SK-N-SH (cell line): ENCODE measurements around the gene TMCC3. TPM values are rescaled to one million over a fixed set of nuclear protein-coding genes. Genes with fewer than 3 reads are reported as not detected.

Source experiments
- CTCF ChIA-PET: fragments of 300-600, 350-600 bp; formaldehyde crosslinking; extraction: SDS; loops from one replicate; lab custom pipeline; 2021; lab: Yijun Ruan, JAX
- POLR2A ChIA-PET: fragments of 350-600 bp; sonication (Branson Sonifier 250); formaldehyde crosslinking; extraction: SDS; loops from one replicate; lab custom pipeline; 2020; ENCODE audit warnings: antibody characterized with exemption, inconsistent platforms; lab: Yijun Ruan, JAX
- DNase-seq: peaks from one replicate; pipeline ENCODE4 v3.0.0; 2012
- H2AFZ ChIP-seq: fragments of 200-600 bp; sonication (generic); 2 replicates; pipeline ENCODE4 v1.8.1; 2016; ENCODE audit warnings: antibody characterized with exemption, mild to moderate bottlenecking, low read depth
- H3F3A ChIP-seq: fragments of 200-600 bp; sonication (generic); replicated peaks from 2 replicates; pipeline ENCODE3; 2016; ENCODE audit warnings: antibody characterized with exemption, mild to moderate bottlenecking; ENCODE audit not compliant: insufficient read depth
- H3K27ac ChIP-seq, 2 experiments: fragments of 200-500 bp in 1 of 2; fragments of 200-600 bp in 1 of 2; sonication (Bioruptor generic) in 1 of 2; sonication (generic), shearing (Covaris generic) in 1 of 2; 2 replicates each; pipeline versions ENCODE4 v1.5.1 to v1.6.1; 2014 to 2016; ENCODE audit warnings: low read depth in 2 of 2, inconsistent platforms in 1 of 2, low read length in 1 of 2, mild to moderate bottlenecking in 1 of 2, mixed read lengths in 1 of 2
- H3K27me3 ChIP-seq: fragments of 200-600 bp; sonication (generic), shearing (Covaris generic); 2 replicates; pipeline ENCODE4 v1.6.1; 2016; ENCODE audit warnings: mixed run types; ENCODE audit not compliant: insufficient read depth
- H3K36me3 ChIP-seq, 2 experiments: fragments of 200-500 bp in 1 of 2; fragments of 200-600 bp in 1 of 2; sonication (Bioruptor generic) in 1 of 2; sonication (generic) in 1 of 2; replicated peaks in 1 of 2; 2 replicates each; pipeline versions ENCODE3 to v1.5.1; 2014 to 2016; ENCODE audit warnings: low read length in 1 of 2, mild to moderate bottlenecking in 1 of 2; ENCODE audit not compliant: insufficient read depth in 2 of 2, control insufficient read depth in 1 of 2
- H3K4me1 ChIP-seq, 2 experiments: fragments of 200-500 bp in 1 of 2; fragments of 200-600 bp in 1 of 2; sonication (Bioruptor generic) in 1 of 2; sonication (generic), shearing (Covaris generic) in 1 of 2; 2 replicates each; pipeline versions ENCODE4 v1.5.1 to v1.6.1; 2014 to 2016; ENCODE audit warnings: low read depth in 1 of 2, low read length in 1 of 2, mixed run types in 1 of 2; ENCODE audit not compliant: insufficient read depth in 2 of 2, control insufficient read depth in 1 of 2
- H3K4me2 ChIP-seq: fragments of 200-600 bp; sonication (generic), shearing (Covaris generic); 2 replicates; pipeline ENCODE4 v1.6.1; 2017; ENCODE audit warnings: mixed run types
- H3K4me3 ChIP-seq, 2 experiments: fragments of 200-500 bp in 1 of 2; fragments of 200-600 bp in 1 of 2; sonication (Bioruptor generic) in 1 of 2; sonication (generic), shearing (Covaris generic) in 1 of 2; 2 replicates each; pipeline versions ENCODE4 v1.5.1 to v1.8.1; 2014 to 2016; ENCODE audit warnings: low read depth in 2 of 2, inconsistent platforms in 1 of 2, low read length in 1 of 2, mild to moderate bottlenecking in 1 of 2, mixed read lengths in 1 of 2, moderate library complexity in 1 of 2
- H3K79me2 ChIP-seq: fragments of 200-600 bp; sonication (generic); 2 replicates; pipeline ENCODE4 v1.8.1; 2017; ENCODE audit warnings: mild to moderate bottlenecking; ENCODE audit not compliant: insufficient read depth
- H3K9ac ChIP-seq: fragments of 200-600 bp; sonication (generic); 2 replicates; pipeline ENCODE4 v1.6.1; 2017; ENCODE audit warnings: mixed run types
- H3K9me2 ChIP-seq: fragments of 200-600 bp; sonication (generic); 2 replicates; pipeline ENCODE4 v1.6.1; 2017; ENCODE audit warnings: mixed run types
- H3K9me3 ChIP-seq: fragments of 200-600 bp; sonication (generic); 2 replicates; pipeline ENCODE4 v1.6.1; 2017; ENCODE audit warnings: mixed run types, mild to moderate bottlenecking, moderate library complexity
- H4K20me1 ChIP-seq: fragments of 200-600 bp; sonication (generic); 2 replicates; pipeline ENCODE4 v1.6.1; 2017; ENCODE audit warnings: mild to moderate bottlenecking, mixed run types; ENCODE audit not compliant: insufficient read depth
- CHD2 ChIP-seq: fragments of 150-350 bp; IDR thresholded peaks from 2 replicates; pipeline ENCODE4 v1.6.1; 2018; ENCODE audit warnings: low read length; ENCODE audit not compliant: partially characterized antibody
- ELF1 ChIP-seq: IDR thresholded peaks from 2 replicates; pipeline ENCODE4 v1.4.0; 2012
- EP300 ChIP-seq, 2 experiments: IDR thresholded peaks; 2 replicates each; pipeline versions ENCODE4 v1.4.0 to v1.6.1; 2012; ENCODE audit warnings: borderline replicate concordance in 1 of 2, low read depth in 1 of 2, low read length in 1 of 2
- EZH2phosphoT487 ChIP-seq: fragments of 200-600 bp; sonication (generic); IDR thresholded peaks from 2 replicates; pipeline ENCODE4 v1.6.1; 2017; ENCODE audit warnings: low read depth, mixed run types, mild to moderate bottlenecking, antibody characterized with exemption, moderate library complexity, borderline replicate concordance
- FOSL2 ChIP-seq: IDR thresholded peaks from 2 replicates; pipeline ENCODE4 v1.4.0; 2012; ENCODE audit warnings: low read depth, mild to moderate bottlenecking, moderate library complexity, borderline replicate concordance
- FOXJ3 ChIP-seq: sonication (generic); formaldehyde crosslinking; IDR thresholded peaks from 2 replicates; pipeline ENCODE4 v1.5.1; 2020; ENCODE audit warnings: mild to moderate bottlenecking, missing genetic modification reagents
- FOXM1 ChIP-seq: IDR thresholded peaks from 2 replicates; pipeline ENCODE4 v1.4.0; 2012; ENCODE audit warnings: low read depth, mild to moderate bottlenecking
- GABPA ChIP-seq: IDR thresholded peaks from 2 replicates; pipeline ENCODE4 v1.4.0; 2012; ENCODE audit warnings: low read depth, mild to moderate bottlenecking
- GATA2 ChIP-seq: sonication (generic); formaldehyde crosslinking; IDR thresholded peaks from 2 replicates; pipeline ENCODE4 v1.5.0; 2020; ENCODE audit warnings: mild to moderate bottlenecking, missing genetic modification reagents
- JUND ChIP-seq: IDR thresholded peaks from 2 replicates; pipeline ENCODE4 v1.4.0; 2012
- MXI1 ChIP-seq: IDR thresholded peaks from 2 replicates; pipeline ENCODE4 v1.6.1; 2012; ENCODE audit warnings: mild to moderate bottlenecking, low read depth, low read length, improper control_type of control experiment
- RCOR1 ChIP-seq: fragments of 150-350 bp; IDR thresholded peaks from 2 replicates; pipeline ENCODE4 v1.6.1; 2017; ENCODE audit warnings: antibody characterized with exemption, low read length
- RFX5 ChIP-seq: IDR thresholded peaks from 2 replicates; pipeline ENCODE4 v1.6.1; 2012; ENCODE audit warnings: mild to moderate bottlenecking, improper control_type of control experiment, low read length
- RXRA ChIP-seq: IDR thresholded peaks from 2 replicates; pipeline ENCODE4 v1.4.0; 2012; ENCODE audit warnings: low read depth, mild to moderate bottlenecking, borderline replicate concordance
- SMC3 ChIP-seq: IDR thresholded peaks from 2 replicates; pipeline ENCODE4 v1.6.1; 2012; ENCODE audit warnings: low read depth, low read length, improper control_type of control experiment
- TAF1 ChIP-seq: IDR thresholded peaks from 2 replicates; pipeline ENCODE4 v1.6.1; 2012; ENCODE audit warnings: low read depth, mild to moderate bottlenecking, low read length, moderate library complexity, borderline replicate concordance
- TCF12 ChIP-seq: IDR thresholded peaks from 2 replicates; pipeline ENCODE4 v1.4.0; 2012
- TEAD4 ChIP-seq: IDR thresholded peaks from 2 replicates; pipeline ENCODE4 v1.4.0; 2012; ENCODE audit warnings: mild to moderate bottlenecking, borderline replicate concordance; ENCODE audit not compliant: insufficient read depth
- WGBS: methylation state at CpG from one replicate; pipeline ENCODE4 v1.1.6; 2017; ENCODE audit warnings: low lambda C conversion rate; 5-methylcytosine and 5-hydroxymethylcytosine counted together
- polyA plus RNA-seq, 3 experiments: library from polyadenylated mRNA; depleted of rRNA; stranded (reverse); fragments of >200 nt; gene quantifications; 2 replicates each; pipeline ENCODE4 v1.2.3, GENCODE V29; 2012
- TF ChIP-seq, protein P1 (sequence below): fragments of 150-350 bp; IDR thresholded peaks from 2 replicates; pipeline ENCODE4 v1.6.1; 2016; ENCODE audit warnings: mild to moderate bottlenecking, low read depth, low read length
- TF ChIP-seq, protein P2 (sequence below): IDR thresholded peaks from 2 replicates; pipeline ENCODE4 v1.6.1; 2012; ENCODE audit warnings: mild to moderate bottlenecking, low read depth, low read length, moderate library complexity

Gene TMCC3
- polyA plus RNA-seq, 1 of the 3 experiments (the other 2 are of a cell fraction): 0.53 TPM

DNA sequence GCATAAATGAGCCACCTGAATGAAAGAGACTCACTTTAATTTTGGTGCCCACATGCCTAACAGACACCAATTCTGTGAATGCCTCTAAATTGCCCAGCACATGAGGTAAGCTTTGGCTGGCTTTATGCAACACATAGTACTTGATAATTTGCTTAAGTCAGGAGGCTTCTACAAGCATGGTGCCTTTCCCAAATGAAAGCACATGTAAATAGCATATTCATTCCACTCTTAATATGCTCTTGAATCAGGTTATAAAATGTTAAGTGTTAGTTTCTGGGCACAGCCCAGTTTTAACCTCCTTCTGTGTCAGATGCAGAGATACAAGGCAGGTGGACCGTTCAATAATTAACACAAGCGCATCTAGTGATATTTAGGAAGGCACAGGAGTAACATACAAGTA, 15.6 kb downstream of the TMCC3 start:
- Histone ChIP-seq H3K4me3 (no peak overlapping the region), H2AFZ (no peak overlapping the region), H3K79me2 (no peaks in the 10 kb centered on the region), H3F3A (no peaks in the 10 kb centered on the region), H4K20me1 (no peaks in the 10 kb centered on the region), H3K9me2 (no peaks in the 10 kb centered on the region), H3K4me2 (no peak overlapping the region), H3K9me3 (no peaks in the 10 kb centered on the region), H3K27me3 (no peaks in the 10 kb centered on the region), H3K36me3 (no peaks in the 10 kb centered on the region), H3K9ac (no peak overlapping the region), H3K27ac (no peak overlapping the region), H3K4me1 (peaks cover 0 to 2% of the 10 kb centered on the region in 2 experiments; a peak in 1 of 4 replicates)
- DNase-seq: no peak
- WGBS: 77% methylated on average over 2 of the region's 2 CpGs
- POLR2A ChIA-PET: no interaction called here
- TF ChIP-seq FOXJ3 (no peak), TEAD4 (no peak)
- CTCF ChIA-PET: interaction anchor here (1.5 kb wide), 1 partner anchor 9 kb away, joined by 3 read pairs; no protein-coding TSS in a partner anchor

DNA sequence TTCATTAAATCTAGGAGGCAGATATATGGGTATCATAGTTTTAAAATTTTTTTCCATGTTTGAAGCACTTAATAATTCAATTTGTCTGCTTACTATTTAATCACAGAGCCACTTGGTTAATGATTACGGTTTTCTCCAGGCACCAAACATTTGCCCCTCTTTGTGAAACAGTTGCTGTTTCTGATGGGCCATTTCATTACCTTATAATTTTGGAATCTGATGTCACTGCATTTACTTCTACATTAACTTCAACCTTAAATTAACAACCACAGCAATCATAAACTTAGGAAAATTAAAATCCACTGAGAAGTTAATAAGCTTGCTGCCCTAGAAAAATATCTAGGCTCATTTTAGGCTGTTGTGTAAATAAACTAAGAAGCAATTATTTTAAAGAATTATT, 17.0 kb downstream of the TMCC3 start:
- Histone ChIP-seq H3K4me2 (no peak overlapping the region), H3K27ac (no peak overlapping the region), H3K79me2 (no peaks in the 10 kb centered on the region), H3K4me3 (no peak overlapping the region), H3K27me3 (no peaks in the 10 kb centered on the region), H2AFZ (no peak overlapping the region), H3K4me1 (peaks cover 0 to 2% of the 10 kb centered on the region in 2 experiments; a peak in 1 of 4 replicates), H3K36me3 (no peaks in the 10 kb centered on the region), H3K9me3 (no peaks in the 10 kb centered on the region), H3K9ac (no peak overlapping the region), H4K20me1 (no peaks in the 10 kb centered on the region), H3K9me2 (no peaks in the 10 kb centered on the region), H3F3A (no peaks in the 10 kb centered on the region)
- POLR2A ChIA-PET: no interaction called here
- TF ChIP-seq JUND (no peak), GABPA (no peak), RXRA (no peak), RFX5 (no peak), GATA2 (CRISPR knock-in tag) (no peak), FOXJ3 (no peak), EZH2phosphoT487 (no peak), SMC3 (no peak), EP300 (IDR thresholded peaks at IDR 0.05; ENCODE audit: borderline replicate concordance in 1 of 2, low read depth in 1 of 2, low read length in 1 of 2) (no peak), CHD2 (no peak), TAF1 (no peak), FOXM1 (no peak), TCF12 (no peak), RCOR1 (no peak), ELF1 (no peak), MXI1 (no peak), FOSL2 (no peak)
- TF ChIP-seq, protein P1, sequence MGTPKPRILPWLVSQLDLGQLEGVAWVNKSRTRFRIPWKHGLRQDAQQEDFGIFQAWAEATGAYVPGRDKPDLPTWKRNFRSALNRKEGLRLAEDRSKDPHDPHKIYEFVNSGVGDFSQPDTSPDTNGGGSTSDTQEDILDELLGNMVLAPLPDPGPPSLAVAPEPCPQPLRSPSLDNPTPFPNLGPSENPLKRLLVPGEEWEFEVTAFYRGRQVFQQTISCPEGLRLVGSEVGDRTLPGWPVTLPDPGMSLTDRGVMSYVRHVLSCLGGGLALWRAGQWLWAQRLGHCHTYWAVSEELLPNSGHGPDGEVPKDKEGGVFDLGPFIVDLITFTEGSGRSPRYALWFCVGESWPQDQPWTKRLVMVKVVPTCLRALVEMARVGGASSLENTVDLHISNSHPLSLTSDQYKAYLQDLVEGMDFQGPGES: no peak
- TF ChIP-seq, protein P2, sequence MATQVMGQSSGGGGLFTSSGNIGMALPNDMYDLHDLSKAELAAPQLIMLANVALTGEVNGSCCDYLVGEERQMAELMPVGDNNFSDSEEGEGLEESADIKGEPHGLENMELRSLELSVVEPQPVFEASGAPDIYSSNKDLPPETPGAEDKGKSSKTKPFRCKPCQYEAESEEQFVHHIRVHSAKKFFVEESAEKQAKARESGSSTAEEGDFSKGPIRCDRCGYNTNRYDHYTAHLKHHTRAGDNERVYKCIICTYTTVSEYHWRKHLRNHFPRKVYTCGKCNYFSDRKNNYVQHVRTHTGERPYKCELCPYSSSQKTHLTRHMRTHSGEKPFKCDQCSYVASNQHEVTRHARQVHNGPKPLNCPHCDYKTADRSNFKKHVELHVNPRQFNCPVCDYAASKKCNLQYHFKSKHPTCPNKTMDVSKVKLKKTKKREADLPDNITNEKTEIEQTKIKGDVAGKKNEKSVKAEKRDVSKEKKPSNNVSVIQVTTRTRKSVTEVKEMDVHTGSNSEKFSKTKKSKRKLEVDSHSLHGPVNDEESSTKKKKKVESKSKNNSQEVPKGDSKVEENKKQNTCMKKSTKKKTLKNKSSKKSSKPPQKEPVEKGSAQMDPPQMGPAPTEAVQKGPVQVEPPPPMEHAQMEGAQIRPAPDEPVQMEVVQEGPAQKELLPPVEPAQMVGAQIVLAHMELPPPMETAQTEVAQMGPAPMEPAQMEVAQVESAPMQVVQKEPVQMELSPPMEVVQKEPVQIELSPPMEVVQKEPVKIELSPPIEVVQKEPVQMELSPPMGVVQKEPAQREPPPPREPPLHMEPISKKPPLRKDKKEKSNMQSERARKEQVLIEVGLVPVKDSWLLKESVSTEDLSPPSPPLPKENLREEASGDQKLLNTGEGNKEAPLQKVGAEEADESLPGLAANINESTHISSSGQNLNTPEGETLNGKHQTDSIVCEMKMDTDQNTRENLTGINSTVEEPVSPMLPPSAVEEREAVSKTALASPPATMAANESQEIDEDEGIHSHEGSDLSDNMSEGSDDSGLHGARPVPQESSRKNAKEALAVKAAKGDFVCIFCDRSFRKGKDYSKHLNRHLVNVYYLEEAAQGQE: no peak
- WGBS: 71% methylated on average over 1 of the region's 1 CpG
- DNase-seq: no peak
- CTCF ChIA-PET: interaction anchor here (1.5 kb wide), 1 partner anchor 10 kb away, joined by 3 read pairs; no protein-coding TSS in a partner anchor
